Duodenal mucosa (tissue), 2 donors: ENCODE measurements around the gene ARID4B.
"Not testable (repeated sequence)": the region's sequence is repeated elsewhere in the genome, so short reads cannot be mapped to it uniquely, and the experiment has no call there.

Experiments
- H3K27ac ChIP-seq: one replicate; pipeline ENCODE4 v1.7.0; 2013; ENCODE audit warnings: low read depth, low read length
- H3K27me3 ChIP-seq, 2 donors: one replicate each; pipeline ENCODE4 v1.7.0; 2013; ENCODE audit warnings: low read length in 2 of 2, control low read depth in 1 of 2; ENCODE audit not compliant: insufficient read depth in 2 of 2, control insufficient read depth in 1 of 2
- H3K36me3 ChIP-seq, 2 donors: one replicate each; pipeline ENCODE4 v1.7.0; 2013; ENCODE audit warnings: low read length in 2 of 2, control low read depth in 1 of 2; ENCODE audit not compliant: insufficient read depth in 2 of 2, control insufficient read depth in 1 of 2
- H3K4me1 ChIP-seq, 2 donors: one replicate each; pipeline ENCODE4 v1.7.0; 2013; ENCODE audit warnings: low read length in 2 of 2, control low read depth in 1 of 2; ENCODE audit not compliant: insufficient read depth in 2 of 2, control insufficient read depth in 1 of 2
- H3K4me3 ChIP-seq, 2 donors: one replicate each; pipeline ENCODE4 v1.7.0; 2013; ENCODE audit warnings: low read length in 2 of 2, low read depth in 1 of 2
- H3K9ac ChIP-seq, 2 donors: one replicate each; pipeline ENCODE4 v1.7.0; 2013; ENCODE audit warnings: low read length in 2 of 2, low read depth in 1 of 2
- H3K9me3 ChIP-seq, 2 donors: one replicate each; pipeline ENCODE4 v1.7.0; 2013; ENCODE audit warnings: low read length in 2 of 2, control low read depth in 1 of 2; ENCODE audit not compliant: control insufficient read depth in 1 of 2

ARID4B gene

DNA sequence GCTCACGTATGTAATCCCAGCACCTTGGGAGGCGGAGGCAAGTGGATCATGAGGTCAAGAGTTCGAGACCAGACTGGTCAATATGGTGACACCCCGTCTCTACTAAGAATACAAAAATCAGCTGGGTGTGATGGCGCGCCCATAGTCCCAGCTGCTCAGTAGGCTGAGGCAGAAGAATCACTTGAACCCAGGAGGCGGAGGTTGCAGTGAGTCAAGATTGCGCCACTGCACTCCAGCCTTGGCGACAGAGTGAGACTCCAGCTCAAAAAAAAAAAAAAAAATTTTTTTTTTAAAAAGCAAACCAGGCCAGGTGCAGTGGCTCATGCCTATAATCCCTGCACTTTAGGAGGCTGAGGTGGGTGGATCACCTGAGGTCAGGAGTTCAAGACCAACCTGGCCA is 168.7 kb downstream of the ARID4B start:
- H3K27me3 ChIP-seq, H3K27ac ChIP-seq, H3K9me3 ChIP-seq, H3K9ac ChIP-seq, H3K4me3 ChIP-seq: not testable (repeated sequence)
- H3K4me1 ChIP-seq: peaks cover 27 to 30% of the 10 kb centered on the region in 2 donors
- peaks cover 3 to 39% of the 10 kb centered on the region in 2 donors for H3K36me3 ChIP-seq

DNA sequence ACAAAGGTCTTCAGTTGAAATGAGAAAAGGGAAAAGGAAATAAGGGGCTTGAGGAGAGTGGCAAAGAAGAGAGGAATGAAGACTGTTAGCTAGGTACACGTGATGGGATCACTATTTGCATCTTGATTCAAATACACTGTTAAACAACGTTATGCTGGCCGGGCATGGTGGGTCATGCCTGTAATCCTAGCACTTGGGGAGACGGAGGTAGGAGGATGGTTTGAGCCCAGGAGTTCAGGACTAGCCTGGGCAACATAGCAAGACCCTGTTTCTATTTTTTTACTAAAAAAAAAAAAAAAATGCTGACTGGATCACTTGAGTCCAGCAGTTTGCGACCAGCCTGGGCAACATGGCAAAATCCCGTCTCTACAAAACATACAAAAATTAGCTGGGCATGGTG is 169.3 kb downstream of the ARID4B start:
- Histone ChIP-seq H3K9me3 (no peaks in the 10 kb centered on the region), H3K4me1 (peaks cover 27 to 30% of the 10 kb centered on the region in 2 donors), H3K4me3 (no peak overlapping the region), H3K27ac (no peak overlapping the region), H3K9ac (no peak overlapping the region), H3K27me3 (no peaks in the 10 kb centered on the region), H3K36me3 (peaks cover 3 to 41% of the 10 kb centered on the region in 2 donors)

DNA sequence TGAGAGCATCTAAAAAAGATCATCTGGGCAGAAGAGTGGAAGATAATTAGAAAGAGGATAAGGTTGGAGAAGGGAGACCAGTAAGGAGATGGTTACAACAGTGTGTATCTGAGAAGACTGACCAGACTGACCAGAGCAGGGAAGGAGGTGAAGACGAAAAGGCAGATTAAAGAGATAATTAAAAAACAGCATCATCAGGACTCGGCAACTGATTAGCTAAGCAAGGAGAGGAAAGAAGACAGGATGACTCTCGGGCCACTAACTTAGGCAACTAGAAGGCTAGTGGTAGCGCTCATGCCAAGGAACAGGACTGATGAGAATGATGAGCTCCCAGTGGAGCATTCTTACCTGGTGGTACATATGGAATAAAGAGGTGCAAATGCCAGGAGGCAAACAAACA is 170.8 kb downstream of the ARID4B start:
- H3K27ac ChIP-seq: no peak overlapping the region
- no peak overlapping the region for H3K9ac ChIP-seq
- peak overlapping the region in 1 of 2 donors; percentile 11 for H3K4me3 ChIP-seq
- peaks cover 27 to 30% of the 10 kb centered on the region in 2 donors for H3K4me1 ChIP-seq
- H3K9me3 ChIP-seq: no peaks in the 10 kb centered on the region
- H3K36me3 ChIP-seq: peaks cover 8 to 50% of the 10 kb centered on the region in 2 donors
- H3K27me3 ChIP-seq: no peaks in the 10 kb centered on the region

DNA sequence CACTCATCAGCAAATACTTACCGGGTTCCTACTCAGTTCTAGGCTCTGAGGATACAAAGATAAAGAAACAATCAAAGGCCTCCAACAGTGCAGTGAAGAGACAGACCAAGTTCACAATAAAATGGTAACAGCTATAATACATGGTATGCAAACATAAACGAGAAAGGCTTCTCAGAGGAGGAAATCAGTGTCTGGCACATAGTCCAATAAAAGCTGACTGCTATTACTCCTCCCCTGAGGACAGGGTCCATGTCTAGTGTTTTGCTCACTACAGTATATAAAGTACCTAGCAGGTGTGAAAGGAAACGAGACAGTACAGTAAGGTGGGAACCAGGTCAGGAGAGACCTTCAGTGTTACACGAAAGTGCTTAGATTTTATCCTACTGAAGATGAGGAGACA is 171.2 kb downstream of the ARID4B start:
- Histone ChIP-seq H3K9me3 (no peaks in the 10 kb centered on the region), H3K27me3 (no peaks in the 10 kb centered on the region), H3K36me3 (peaks cover 9 to 54% of the 10 kb centered on the region in 2 donors), H3K9ac (no peak overlapping the region), H3K4me1 (peaks cover 25 to 27% of the 10 kb centered on the region in 2 donors), H3K27ac (no peak overlapping the region), H3K4me3 (peak overlapping the region in 1 of 2 donors; percentile 11)

DNA sequence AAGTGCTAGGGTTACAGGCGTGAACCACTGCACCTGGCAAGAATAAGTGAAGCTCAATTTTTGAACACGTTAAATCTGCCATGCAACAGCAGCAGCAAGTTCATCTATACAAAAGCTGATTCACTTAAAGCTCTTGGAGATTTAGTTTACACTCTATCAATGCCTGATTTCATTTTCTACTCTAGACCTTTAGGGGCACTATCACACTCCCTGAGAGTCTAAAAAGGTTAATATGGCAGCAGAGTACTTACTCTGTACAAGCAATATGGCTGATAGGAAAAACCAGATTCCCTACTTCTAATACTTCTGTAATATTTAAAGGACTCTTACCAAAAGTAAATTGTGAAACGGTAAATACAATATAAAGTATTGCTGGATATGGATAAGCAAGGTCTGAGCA is 171.7 kb downstream of the ARID4B start:
- Histone ChIP-seq H3K4me3 (no peak overlapping the region), H3K4me1 (peaks cover 22 to 26% of the 10 kb centered on the region in 2 donors), H3K36me3 (peaks cover 12 to 59% of the 10 kb centered on the region in 2 donors), H3K27me3 (no peaks in the 10 kb centered on the region), H3K27ac (no peak overlapping the region), H3K9me3 (no peaks in the 10 kb centered on the region), H3K9ac (no peak overlapping the region)

DNA sequence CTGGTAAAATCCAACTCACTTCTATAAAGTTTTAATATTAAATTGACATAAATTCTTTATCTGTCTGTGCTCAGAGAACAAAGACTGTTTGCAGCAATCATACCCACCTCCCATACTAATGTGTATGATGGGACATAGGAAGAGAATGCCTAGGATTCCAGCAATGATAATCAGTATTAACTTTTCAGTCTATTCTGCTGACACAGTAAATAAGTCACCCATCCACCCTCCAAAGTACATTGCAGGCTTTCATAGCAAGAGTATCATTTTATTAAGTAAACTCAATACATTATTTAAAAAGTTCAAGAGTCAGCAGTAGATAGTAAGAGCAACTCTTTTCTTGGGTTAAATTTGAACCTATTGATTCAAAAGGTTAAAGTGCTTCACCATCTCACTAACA is 175.7 kb downstream of the ARID4B start:
- H3K36me3 ChIP-seq: peaks cover 22 to 65% of the 10 kb centered on the region in 2 donors

DNA sequence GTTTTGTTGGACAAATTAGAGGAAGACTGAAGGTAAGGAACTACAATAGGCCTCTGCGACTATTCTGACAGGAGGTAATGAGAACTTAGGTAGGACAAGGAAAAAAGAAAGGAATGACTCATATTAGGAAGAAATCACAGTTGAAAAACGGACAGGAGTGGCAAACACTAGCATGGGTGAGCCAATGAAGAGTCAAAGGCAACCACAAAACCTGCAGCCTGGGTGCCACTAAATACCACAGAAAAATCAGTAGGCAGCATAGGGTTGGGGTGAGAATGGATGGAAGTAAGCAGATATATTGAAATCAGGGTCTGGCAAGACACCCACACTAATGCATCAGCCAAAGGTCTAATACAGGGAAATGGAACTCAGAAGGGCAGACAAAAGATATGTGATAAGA is 176.9 kb downstream of the ARID4B start:
- Histone ChIP-seq H3K27ac (no peak overlapping the region), H3K9ac (no peak overlapping the region), H3K36me3 (peaks cover 25 to 65% of the 10 kb centered on the region in 2 donors)

More for the DNA sequence above, 175.7 kb downstream of the ARID4B start:
- Histone ChIP-seq H3K9me3 (no peaks in the 10 kb centered on the region), H3K27me3 (no peaks in the 10 kb centered on the region), H3K4me1 (peaks cover 8 to 12% of the 10 kb centered on the region in 2 donors), H3K4me3 (no peak overlapping the region), H3K9ac (no peak overlapping the region), H3K27ac (no peak overlapping the region)

DNA sequence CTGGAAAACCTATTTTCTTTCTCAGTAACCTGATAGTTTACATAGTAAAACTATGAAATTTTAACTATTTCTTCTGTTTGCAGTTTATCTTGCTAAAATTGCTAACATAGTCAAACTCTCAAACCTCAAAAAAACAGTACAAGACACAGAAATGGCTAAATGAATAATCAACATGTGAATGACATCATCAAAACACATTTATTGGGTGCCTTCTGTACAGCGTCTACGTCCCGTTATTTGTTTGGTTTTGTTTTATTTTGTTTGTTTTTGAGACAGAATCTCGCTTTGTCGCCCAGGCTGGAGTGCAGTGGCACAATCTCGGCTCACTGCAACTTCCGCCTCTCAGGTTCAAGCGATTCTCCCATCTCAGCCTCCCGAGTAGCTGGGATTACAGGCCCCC is 178.2 kb downstream of the ARID4B start:
- Histone ChIP-seq H3K9ac (no peak overlapping the region), H3K36me3 (peaks cover 28 to 69% of the 10 kb centered on the region in 2 donors), H3K27ac (no peak overlapping the region), H3K9me3 (no peaks in the 10 kb centered on the region), H3K4me1 (no peaks in the 10 kb centered on the region), H3K4me3 (no peak overlapping the region), H3K27me3 (no peaks in the 10 kb centered on the region)

More for the DNA sequence above, 176.9 kb downstream of the ARID4B start:
- H3K9me3 ChIP-seq: no peaks in the 10 kb centered on the region
- no peak overlapping the region for H3K4me3 ChIP-seq
- H3K4me1 ChIP-seq: peaks cover 0 to under 1% of the 10 kb centered on the region in 2 donors
- H3K27me3 ChIP-seq: no peaks in the 10 kb centered on the region

DNA sequence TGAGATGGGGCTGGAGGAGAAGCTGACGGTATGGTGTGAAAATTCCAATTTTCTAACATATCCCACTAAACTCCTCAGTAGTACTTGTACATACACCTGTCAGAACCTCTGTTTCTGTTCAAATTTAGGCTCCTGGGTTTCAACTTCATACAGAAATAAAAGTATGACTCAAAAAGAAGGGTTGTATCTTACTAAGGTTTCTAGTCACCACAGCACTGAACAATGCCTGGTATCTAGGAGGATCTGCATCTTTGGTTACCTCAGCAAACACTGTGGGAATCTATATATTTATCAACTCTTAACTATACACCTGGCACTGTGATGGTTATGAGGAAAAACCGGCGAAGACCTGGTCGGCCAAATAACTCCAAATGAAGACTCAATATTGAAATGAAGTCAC is 180.7 kb downstream of the ARID4B start:
- Histone ChIP-seq H3K4me1 (no peaks in the 10 kb centered on the region), H3K36me3 (peaks cover 28 to 70% of the 10 kb centered on the region in 2 donors), H3K4me3 (no peak overlapping the region), H3K27ac (no peak overlapping the region), H3K9me3 (no peaks in the 10 kb centered on the region), H3K27me3 (no peaks in the 10 kb centered on the region), H3K9ac (no peak overlapping the region)

DNA sequence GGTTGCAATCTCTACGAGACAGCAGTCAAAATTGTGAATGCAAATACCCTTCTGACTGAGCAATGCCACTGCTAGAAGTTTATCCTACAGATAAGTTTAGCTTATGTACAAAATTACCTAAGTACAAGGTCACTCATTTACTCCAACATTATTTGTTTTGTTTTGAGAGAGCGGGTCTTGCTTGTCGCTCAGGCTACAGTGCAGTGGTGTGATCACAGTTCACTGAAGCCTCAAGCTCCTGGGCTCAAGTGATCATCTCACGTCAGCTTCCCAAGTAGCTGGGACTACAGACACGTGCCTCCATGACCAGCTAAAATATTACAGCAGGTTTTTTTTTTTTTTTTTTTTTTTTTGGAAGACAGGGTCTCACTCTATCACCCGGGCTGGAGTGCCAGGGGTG is 182.3 kb downstream of the ARID4B start:
- H3K36me3 ChIP-seq: peaks cover 16 to 59% of the 10 kb centered on the region in 2 donors

DNA sequence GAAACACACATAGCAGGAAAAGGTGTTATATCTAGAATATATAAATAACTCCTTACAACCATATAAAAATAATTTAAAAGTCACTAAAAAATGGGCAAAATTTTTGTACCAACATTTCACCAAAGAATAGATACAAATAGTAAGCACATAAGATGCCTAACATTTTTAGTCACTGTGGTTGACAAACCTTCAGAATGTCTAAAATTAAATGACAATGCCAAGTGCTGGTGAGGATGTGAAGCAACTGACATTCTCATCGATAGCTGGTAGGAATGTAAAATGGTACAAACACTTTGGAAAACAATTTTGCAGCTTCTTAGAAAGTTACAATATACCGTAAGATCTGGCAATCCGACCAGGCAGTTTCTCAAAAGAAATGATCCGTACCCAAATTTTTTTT is 185.0 kb downstream of the ARID4B start:
- Histone ChIP-seq H3K4me3 (no peak overlapping the region), H3K4me1 (no peaks in the 10 kb centered on the region), H3K36me3 (peaks cover 26 to 63% of the 10 kb centered on the region in 2 donors), H3K27me3 (no peaks in the 10 kb centered on the region), H3K9me3 (no peaks in the 10 kb centered on the region), H3K27ac (no peak overlapping the region), H3K9ac (no peak overlapping the region)

More for the DNA sequence above, 182.3 kb downstream of the ARID4B start:
- no peaks in the 10 kb centered on the region for H3K9me3 ChIP-seq
- no peaks in the 10 kb centered on the region for H3K4me1 ChIP-seq
- no peak overlapping the region for H3K9ac ChIP-seq
- no peaks in the 10 kb centered on the region for H3K27me3 ChIP-seq
- no peak overlapping the region for H3K27ac ChIP-seq
- no peak overlapping the region for H3K4me3 ChIP-seq
